Effector CD8-positive, alpha-beta T cell (primary cell): Measurements from ENCODE around the gene PKP4.

Source experiments
- DNase-seq: peaks from one replicate; lab custom pipeline; 2025; lab: John Stamatoyannopoulos, UW

Gene PKP4

DNA sequence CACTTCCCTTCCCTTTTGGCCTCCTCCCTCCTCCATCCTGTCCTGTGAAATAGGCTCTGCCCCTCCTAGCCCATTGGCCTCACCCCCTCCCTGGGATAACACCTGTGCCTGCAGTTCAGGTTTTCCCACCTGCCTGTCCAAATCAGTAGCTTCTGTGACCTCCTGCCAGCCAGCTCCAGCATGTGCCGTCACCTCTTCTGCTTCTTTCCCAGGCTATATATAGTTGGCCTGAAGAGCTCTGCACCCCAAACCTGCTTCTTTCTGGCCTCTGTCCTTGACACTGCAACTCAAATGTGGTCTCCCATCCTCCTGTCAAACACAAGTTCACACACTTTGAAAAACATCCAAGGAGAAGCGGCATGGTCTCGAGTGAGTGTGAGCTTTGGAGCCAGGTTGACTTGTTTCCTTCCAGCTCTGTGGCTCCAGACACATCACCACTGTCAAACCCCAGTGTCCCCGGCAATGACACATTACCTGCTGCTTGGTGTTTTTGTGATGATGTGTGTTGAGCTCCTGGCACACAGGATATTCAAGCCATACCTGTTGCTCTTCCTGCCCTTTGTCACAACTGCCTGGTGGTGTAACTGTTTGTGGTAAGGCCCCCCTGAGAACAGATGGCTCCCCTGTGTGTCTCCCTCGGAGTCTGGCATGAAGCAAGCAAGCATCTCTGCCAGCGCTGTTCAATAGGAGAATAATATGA, 194.8 kb downstream of the PKP4 start:
- DNase-seq = no peak

- DNase-seq = no peak
These were observed 198.9 kb downstream of the PKP4 start for GRCh38 chr2:158655628-158656027.

DNA sequence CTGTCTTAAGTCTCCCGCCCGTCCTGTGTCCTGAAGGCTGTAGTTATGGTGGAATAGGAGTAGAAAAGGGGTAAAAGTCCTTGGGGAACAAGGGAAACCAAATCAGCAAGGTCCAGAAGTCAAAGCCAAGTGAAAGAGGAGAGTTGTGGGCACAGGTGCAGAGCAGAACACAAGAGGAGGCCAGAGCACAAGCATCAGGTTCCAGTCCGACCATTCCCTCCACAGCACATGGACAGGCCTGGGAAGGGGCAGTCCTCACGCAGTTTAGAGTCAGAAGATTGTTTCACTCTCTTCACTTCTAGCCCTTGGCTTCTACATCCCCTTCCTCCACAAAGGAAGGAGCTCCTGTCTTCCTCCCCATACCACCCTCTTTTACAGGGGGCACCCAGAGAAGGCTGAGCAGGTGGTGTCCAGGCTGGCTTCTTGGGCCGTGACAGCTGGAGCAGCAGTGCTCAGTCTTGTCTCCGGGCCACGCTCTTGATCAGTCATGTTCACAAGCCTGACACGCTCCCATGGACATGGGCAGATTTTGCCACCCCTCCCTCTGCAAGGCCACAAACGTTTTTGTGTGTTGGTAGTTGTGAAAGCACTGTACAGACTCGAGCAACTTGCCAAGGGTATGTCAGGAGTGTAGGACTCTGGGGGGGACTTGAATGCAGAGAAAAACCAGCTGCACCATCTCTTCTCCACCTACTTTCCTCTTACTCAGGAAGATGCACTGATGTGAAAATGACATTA, 199.9 kb downstream of the PKP4 start:
- DNase-seq = no peak

DNA sequence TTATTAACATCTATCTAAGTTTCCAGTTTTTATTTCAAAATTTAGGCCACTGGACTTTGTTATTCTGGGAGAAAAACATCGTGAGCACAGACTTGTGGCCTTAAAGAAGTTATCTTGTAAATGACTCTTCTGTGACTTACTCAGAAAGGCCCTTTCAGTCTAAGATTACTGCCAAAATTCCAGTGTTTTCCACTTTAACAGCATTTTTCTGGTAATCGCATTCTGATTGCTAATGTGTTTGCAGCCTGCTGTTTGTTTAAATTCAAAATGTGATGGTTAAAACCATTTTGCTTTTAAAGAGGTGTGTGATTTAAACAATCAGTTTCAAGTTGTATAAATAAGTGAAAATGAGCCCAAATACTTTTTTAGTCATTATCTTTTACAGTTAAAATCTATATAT, 201.6 kb downstream of the PKP4 start:
- DNase-seq = no peak

GRCh38 chr2:158659483-158659882, 202.7 kb downstream of the PKP4 start:
- no peak for DNase-seq

DNA sequence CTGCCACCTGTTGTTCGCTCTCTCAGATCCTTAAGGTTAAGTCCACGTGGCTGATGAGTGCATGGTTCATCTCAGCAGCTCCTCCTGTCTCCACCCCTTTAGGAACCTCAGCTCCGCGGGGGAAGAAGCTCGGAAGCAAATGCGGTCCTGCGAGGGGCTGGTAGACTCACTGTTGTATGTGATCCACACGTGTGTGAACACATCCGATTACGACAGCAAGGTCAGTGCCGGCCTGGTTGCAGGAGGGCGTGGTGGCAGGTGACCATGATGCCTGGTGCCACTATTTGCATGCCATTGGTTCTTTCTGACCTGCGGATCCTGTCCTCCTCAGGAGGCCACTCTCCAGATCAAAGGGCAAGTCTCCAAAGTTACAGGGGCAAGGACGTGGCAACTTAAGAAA, 204.5 kb downstream of the PKP4 start:
- DNase-seq = no peak

GRCh38 chr2:158662421-158662820, 205.7 kb downstream of the PKP4 start:
- no peak for DNase-seq

DNA sequence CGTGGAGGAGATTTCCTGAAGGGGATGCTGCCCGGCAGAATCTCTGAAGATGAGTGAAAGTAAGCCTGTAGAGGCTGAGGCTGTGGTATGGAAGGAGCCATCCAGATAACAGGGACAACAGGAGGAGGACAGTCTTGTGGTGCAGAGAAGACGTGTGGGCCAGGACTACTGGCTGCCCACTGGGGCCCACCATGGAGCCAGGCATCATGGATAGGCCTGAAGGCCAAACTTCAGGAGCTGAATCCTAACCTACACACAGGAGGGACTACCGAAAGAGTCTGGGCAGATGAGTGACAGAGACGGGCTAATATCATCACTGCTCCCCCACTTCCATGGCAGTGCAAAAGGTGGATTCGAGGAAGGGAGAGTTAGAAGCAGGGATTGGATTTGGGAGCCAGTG, 207.0 kb downstream of the PKP4 start:
- DNase-seq = no peak

DNA sequence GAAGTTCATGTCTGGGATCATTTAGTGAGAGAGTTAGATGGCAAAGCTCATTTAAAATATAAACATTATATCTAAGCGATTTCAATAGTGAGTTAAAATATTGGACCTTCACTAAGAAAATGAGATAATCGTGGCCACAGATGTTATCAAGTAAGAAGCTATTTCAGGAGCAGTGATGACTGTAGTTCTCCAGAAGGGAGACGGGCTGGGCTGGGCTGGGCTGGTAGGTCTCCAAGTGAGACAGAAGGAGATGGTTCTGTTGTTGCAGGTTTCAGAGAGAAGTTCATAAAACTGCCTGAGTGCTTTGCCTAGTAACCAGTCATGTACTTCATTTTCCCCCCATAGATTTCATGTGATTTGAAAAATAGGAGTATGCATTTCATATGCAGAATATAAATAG, 208.2 kb downstream of the PKP4 start:
- no peak for DNase-seq

DNA sequence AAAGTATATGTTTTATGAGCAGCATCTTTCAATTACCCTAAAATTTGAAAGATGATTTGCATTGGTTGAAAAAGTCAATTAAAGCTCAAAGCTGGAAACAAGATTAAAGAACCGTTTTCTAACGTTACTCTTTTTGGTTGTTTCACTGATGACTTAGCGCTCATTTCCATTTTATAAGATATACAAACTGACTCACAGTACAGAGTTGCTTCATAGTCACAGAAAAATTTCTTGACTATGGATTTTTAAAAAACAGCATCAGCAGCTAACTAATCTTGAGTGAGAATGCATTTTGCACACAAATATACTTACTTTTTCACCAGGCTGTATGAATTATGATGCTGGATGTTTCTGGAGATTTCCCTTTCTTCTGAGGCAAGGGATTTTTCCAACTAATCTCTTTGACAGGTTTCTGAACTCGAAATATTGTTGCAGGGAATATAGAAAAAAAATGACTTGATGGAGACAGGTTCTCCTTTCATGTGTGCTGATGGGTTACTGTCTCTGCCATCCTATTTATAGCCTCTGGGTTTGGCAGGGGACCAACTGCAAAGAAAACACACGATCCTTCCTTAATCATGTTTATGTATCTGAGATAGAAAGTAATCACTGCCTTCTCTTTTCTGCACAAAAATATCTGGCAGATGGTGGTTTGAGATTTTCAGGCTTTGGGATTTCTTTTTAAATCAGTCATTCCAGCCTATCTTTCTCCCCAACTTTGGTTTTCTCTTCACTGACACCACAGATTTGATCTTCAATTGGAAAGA, 209.0 kb downstream of the PKP4 start:
- DNase-seq = no peak

DNA sequence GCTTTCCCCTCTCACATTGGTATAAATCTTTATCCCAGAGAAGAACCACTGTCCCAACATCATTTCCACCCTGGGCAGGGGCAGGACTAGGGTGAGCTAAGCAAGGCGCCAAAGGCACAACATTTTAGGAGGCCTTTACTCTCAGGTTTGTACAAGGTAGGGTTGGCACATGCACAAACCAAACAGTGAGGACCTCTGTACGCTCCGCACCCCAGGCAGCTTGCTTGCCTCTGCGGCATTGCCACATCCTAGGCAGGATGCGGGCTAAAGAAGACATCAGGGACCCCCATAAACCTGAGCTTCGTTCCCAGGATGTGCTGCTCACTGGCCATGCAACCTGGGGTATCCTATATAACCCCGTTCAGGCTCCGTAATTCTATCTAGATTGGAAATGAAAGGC, 210.2 kb downstream of the PKP4 start:
- no peak for DNase-seq

GRCh38 chr2:158667586-158667985, 210.8 kb downstream of the PKP4 start:
- DNase-seq = no peak

GRCh38 chr2:158668001-158668765, 211.4 kb downstream of the PKP4 start:
- no peak for DNase-seq

GRCh38 chr2:158670292-158670691, 213.5 kb downstream of the PKP4 start:
- no peak for DNase-seq

GRCh38 chr2:158671360-158672245, 214.9 kb downstream of the PKP4 start:
- no peak for DNase-seq

GRCh38 chr2:158676295-158676694, 219.5 kb downstream of the PKP4 start:
- DNase-seq = no peak

DNA sequence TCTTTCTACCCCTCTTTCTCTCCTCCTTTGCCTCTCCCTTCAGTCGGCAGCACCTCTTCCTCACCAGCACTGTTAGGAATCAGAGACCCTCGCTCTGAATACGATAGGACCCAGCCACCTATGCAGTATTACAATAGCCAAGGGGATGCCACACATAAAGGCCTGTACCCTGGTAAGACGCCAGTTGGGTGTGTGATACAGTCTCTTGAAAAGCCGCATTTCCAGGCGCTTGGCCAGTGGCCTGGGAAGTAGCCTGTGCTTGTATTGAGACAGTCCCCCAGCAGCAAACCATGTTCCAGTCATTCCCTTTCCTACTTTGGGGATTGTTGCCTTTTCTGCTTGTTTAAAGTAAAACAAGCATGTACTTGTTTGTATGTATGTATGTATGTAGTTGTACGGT, 219.9 kb downstream of the PKP4 start:
- DNase-seq = no peak

DNA sequence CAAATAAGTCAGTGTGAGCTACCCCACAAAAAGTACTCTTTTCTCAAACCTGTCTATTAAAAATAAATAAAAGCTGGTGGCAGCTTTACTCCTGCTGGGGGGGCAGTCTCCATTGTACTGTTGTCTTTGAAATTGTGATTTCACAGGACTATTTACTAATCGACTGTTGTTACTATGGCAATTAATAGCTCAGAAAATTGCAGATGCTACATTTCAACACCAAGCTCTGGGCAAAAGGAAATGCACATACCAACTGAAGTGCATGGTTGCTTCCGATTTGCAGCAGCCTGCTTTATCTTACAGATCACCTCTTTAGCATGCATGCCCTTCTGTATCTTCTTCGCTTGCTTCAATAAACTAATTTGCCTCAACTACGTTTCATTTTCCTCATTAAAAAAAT, 220.8 kb downstream of the PKP4 start:
- no peak for DNase-seq

DNA sequence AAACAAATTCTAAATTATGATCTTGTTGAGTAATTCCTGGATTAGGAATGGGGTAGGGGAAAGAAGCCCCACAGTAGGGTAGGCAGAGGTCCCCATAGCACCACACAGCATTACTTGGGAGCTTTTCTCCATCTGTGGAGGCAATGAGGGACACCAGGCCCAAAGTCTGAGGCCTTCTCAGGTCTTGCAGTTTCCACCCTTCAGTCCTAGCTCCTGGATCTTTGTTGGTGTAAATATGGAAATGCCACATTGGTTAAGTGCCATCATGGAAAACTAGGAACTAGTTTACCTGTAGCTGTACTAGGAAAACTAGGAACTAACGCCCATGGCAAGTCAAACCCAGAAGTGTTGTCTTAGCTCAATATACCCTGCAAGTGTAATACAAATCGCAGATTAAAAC, 225.1 kb downstream of the PKP4 start:
- DNase-seq = no peak

DNA sequence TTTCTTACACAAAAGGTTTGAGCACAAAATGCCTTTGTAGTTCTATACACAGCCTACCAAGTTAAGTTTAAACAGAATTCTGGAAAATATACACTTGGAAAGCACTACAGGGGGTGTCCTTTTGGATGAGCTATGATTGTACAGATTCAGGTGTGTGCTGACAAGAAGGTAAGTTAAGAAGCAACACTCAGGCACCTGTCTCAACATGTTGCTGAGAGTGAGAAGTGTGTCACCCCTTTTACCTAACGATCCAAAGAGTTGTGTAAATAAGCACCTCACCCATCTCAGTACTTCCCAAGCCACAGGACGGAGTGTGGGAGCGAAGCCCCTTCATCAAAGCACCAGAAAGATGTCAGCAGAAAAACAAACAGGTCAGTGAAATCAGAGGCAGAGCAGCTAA, 228.9 kb downstream of the PKP4 start:
- no peak for DNase-seq

DNA sequence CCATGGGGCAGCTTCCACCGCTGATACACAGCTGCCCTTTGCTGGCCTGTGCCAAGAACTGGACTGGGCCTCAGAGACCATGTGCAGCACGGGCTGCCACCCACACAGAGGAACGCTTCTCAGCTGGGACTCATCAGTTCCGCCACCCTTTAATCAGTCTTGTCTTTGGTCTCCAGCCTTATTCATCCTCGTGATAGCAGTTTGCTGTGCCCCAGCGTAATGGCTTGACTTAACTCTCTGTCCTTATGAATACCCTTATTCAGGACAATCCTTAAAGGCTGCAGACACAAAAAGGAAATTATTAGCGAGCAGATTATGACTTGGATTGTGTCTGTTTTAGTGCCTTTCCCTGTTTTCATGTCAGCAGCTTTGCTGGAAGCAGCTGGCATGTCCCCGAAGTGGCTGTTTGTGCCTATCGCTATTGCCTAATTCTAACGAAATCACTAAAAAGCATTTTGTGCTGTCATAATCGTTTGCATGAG, 229.5 kb downstream of the PKP4 start:
- no peak for DNase-seq
